Heart right ventricle (tissue), 16 donors: ENCODE measurements around the gene EXOSC2. TPM values are rescaled to one million over a fixed set of nuclear protein-coding genes. Genes with fewer than 3 reads are reported as not detected.

Experiments used
- ATAC-seq, 8 donors: fragments of 200-7000 bp; cut with Tn5 transposase; one replicate each; pipeline ENCODE4 v1.9.1; 2020; ENCODE audit warnings: mild to moderate bottlenecking in 8 of 8, moderate library complexity in 8 of 8, moderate number of reproducible peaks in 1 of 8
- DNase-seq, 2 donors: peaks; one replicate each; pipeline ENCODE4 v3.0.0-alpha.2; 2020
- H3K27ac ChIP-seq, 10 donors: fragments of 200-600 bp; sonication (generic) in 2 of 10; one replicate each; pipeline versions ENCODE4 v1.5.0 to v1.8.0; 2020 to 2022; ENCODE audit warnings: mild to moderate bottlenecking in 3 of 10
- H3K27me3 ChIP-seq, 7 donors: fragments of 200-600 bp; one replicate each; pipeline ENCODE4 v1.8.0; 2021 to 2022; ENCODE audit warnings: mild to moderate bottlenecking in 2 of 7
- H3K36me3 ChIP-seq, 9 donors: fragments of 200-600 bp; sonication (generic) in 1 of 9; one replicate each; pipeline versions ENCODE4 v1.5.0 to v1.8.0; 2020 to 2022; ENCODE audit warnings: mild to moderate bottlenecking in 2 of 9
- H3K4me1 ChIP-seq, 9 donors: fragments of 200-600 bp; sonication (generic) in 1 of 9; one replicate each; pipeline versions ENCODE4 v1.5.0 to v1.8.0; 2020 to 2022; ENCODE audit warnings: mild to moderate bottlenecking in 4 of 9
- H3K4me3 ChIP-seq, 10 donors: fragments of 200-600 bp; sonication (generic) in 2 of 10; one replicate each; pipeline versions ENCODE4 v1.5.0 to v1.8.0; 2020 to 2022; ENCODE audit warnings: mild to moderate bottlenecking in 7 of 10, moderate library complexity in 2 of 10
- H3K9me3 ChIP-seq, 11 donors: fragments of 200-600 bp in 10 of 11; sonication (generic) in 2 of 11; one replicate each; pipeline versions ENCODE4 v1.5.0 to v1.8.0; 2013 to 2022; ENCODE audit warnings: mild to moderate bottlenecking in 2 of 11, control low read depth in 1 of 11, moderate library complexity in 1 of 11
- WGBS, 2 donors: extraction: QIAGEN DNeasy Blood & Tissue Kit; methylation state at CpG; one replicate each; pipeline ENCODE4 v1.1.7; 2013; ENCODE audit warnings: inconsistent platforms in 1 of 2; 5-methylcytosine and 5-hydroxymethylcytosine counted together
- intact Hi-C, 10 donors: fragments of 100-400 bp; cut with DNase I; formaldehyde crosslinking; loops; one replicate each; pipeline versions ENCODE4 v1.11.1 to v1.14.2; 2022
- polyA plus RNA-seq, 2 donors: library from polyadenylated mRNA; stranded (reverse); fragments of 200-250 nt; gene quantifications; one replicate each; pipeline ENCODE4 v1.2.3, GENCODE V29; 2013
- total RNA-seq, 10 donors: library from RNA; stranded (reverse); fragmentation: NEBNext Ultra II Directional in 3 of 10; extraction: Animal tissue kit (Norgen Biotek cat#: 25700) in 3 of 10; gene quantifications; one replicate each; pipeline versions ENCODE4 v1.2.1 to v1.2.4, GENCODE V29; 2021 to 2023
- TF ChIP-seq, protein P1 (sequence below), 9 donors: fragments of 200-600 bp; sonication (generic) in 2 of 9; IDR thresholded peaks; one replicate each; pipeline versions ENCODE4 v1.5.0 to v1.8.0; 2021 to 2022; ENCODE audit warnings: antibody characterized with exemption in 9 of 9, mild to moderate bottlenecking in 5 of 9, moderate library complexity in 1 of 9
- donor health status: Arrhythmogenic right ventricular cardiomyopathy.
- donor health status: ischemic (EF 13 %, LVEDD 7.1; RV severe dilation, severe dysfunction).
- donor health status: healthy with polysubstance abuse.
- donor health status: DM: no; HTN: yes; CAD: no.
- donor health status: DM: no; HTN: no; CAD: no.
- donor health status: ischemic (EF 25% LVEDD 6.9; RV normal size, moderate dysfunction).
- donor health status: ischemic (EF 25% LVEDD 5.7; RV mildly dilated, moderate dysfunction).
- donor health status: healthy.
- donor health status: DM: yes; HTN: yes; CAD: no.
- donor health status: Ischemic cardiomyopathy.
- donor health status: ischemic (EF 35%, LVEDD 5.7; RV mildly dilated, moderate dysfunction).
- donor health status: nonischemic (EF 11% LVEDD 7.7; RV severe dilation, severe dysfunction).
- donor health status: DM: yes; HTN: yes; CAD: no.
- donor health status: PGD.
- donor health status: ischemic (EF 29% LVEDD 5.4; RV normal size, mild dysfunction).
- donor health status: nonischemic (EF 23%, LVEDD 6.1; RV moderate dilation, normal function).

EXOSC2 gene
- total and polyA plus RNA-seq, 12 donors = 10.8 to 17.7 (median 13.1) TPM

DNA sequence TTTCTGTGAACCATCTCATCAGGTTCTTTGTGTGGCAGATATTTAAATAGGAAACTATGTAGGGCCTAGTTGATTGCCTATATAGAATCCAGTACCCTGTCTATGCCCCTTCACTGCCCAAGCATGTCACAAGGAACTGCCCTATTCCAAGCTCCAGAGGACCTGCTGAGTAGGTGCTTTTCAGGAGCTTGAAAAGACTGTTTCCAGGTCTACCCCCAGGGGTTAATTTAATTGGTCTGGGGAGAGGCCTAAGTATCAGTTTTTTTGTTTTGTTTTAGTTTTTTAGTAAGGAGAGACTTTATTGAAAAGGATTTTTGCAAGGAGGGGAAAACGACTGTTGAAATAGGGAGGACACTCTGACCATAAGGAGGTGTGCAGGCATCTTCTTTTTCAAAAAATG is 43.3 kb downstream of the EXOSC2 start:
- Histone ChIP-seq H3K9me3 (no peaks in the 10 kb centered on the region), H3K27me3 (no peaks in the 10 kb centered on the region), H3K36me3 (peaks cover 0 to 2% (median 0%) of the 10 kb centered on the region in 9 donors), H3K27ac (no peak overlapping the region), H3K4me1 (peaks cover 0 to 23% (median 17%) of the 10 kb centered on the region in 9 donors), H3K4me3 (no peak overlapping the region)
- 94 to 97% methylated on average over 1 of the region's 1 CpG for WGBS, 2 donors
- TF ChIP-seq, protein P1, sequence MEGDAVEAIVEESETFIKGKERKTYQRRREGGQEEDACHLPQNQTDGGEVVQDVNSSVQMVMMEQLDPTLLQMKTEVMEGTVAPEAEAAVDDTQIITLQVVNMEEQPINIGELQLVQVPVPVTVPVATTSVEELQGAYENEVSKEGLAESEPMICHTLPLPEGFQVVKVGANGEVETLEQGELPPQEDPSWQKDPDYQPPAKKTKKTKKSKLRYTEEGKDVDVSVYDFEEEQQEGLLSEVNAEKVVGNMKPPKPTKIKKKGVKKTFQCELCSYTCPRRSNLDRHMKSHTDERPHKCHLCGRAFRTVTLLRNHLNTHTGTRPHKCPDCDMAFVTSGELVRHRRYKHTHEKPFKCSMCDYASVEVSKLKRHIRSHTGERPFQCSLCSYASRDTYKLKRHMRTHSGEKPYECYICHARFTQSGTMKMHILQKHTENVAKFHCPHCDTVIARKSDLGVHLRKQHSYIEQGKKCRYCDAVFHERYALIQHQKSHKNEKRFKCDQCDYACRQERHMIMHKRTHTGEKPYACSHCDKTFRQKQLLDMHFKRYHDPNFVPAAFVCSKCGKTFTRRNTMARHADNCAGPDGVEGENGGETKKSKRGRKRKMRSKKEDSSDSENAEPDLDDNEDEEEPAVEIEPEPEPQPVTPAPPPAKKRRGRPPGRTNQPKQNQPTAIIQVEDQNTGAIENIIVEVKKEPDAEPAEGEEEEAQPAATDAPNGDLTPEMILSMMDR (IDR thresholded peaks at IDR 0.05) = no peak
- ATAC-seq (no peak), DNase-seq (no peak)
- intact Hi-C loops = no loop called here

DNA sequence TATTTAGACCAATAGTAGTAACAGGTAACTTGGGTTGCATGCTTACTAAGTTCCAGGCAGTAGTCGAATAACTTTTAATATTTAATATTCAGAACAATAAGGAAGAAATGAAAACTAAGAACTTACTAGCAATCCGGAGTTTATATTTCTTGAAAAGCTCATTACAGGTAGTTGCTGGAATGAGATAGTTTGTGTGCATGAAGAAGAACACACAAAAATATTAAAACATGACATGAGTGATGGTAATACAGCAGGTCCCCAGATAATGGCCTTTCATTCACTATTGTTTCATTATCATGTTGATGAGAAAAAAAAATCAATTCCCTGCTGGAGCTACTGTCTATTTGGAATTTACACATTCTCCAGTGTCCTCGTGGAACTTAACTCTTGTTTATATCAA is 44.7 kb downstream of the EXOSC2 start:
- WGBS, 2 donors = 84 to 86% methylated on average over 3 of the region's 3 CpGs
- TF ChIP-seq, protein P1 (IDR thresholded peaks at IDR 0.05) = no peak
- no peak for ATAC-seq
- intact Hi-C loops = no loop called here
- no peaks in the 10 kb centered on the region for H3K9me3 ChIP-seq
- DNase-seq = no peak
- H3K4me3 ChIP-seq = no peak overlapping the region
- no peaks in the 10 kb centered on the region for H3K27me3 ChIP-seq
- H3K36me3 ChIP-seq = peaks cover 0 to 2% (median 0%) of the 10 kb centered on the region in 9 donors
- H3K27ac ChIP-seq = no peak overlapping the region
- H3K4me1 ChIP-seq = peaks cover 0 to 10% (median 5%) of the 10 kb centered on the region in 9 donors

DNA sequence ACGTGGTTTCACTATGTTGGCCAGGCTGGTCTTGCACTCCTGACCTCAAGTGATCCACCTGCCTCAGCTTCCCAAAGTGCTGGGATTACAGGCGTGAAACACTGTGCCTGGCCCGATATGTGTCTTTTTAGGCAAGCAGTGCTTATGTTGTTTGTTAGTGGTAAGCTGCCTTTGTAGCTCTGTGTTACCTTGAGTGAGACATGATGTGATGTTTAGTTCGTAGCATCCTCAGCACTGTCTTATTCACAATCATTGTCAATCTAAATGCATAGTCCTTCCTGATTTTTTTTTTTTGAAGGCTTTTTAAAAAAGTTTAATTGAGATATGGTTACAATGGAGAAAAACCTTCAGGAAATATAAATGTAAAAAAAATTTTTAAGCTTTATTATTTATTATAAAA is 45.5 kb downstream of the EXOSC2 start:
- WGBS, 2 donors = 97% methylated on average over 4 of the region's 4 CpGs
- intact Hi-C loops = no loop called here
- Histone ChIP-seq H3K9me3 (no peaks in the 10 kb centered on the region), H3K27me3 (no peaks in the 10 kb centered on the region), H3K4me3 (no peak overlapping the region), H3K27ac (no peak overlapping the region), H3K4me1 (peaks cover 0 to 10% (median 0%) of the 10 kb centered on the region in 9 donors), H3K36me3 (peaks cover 0 to 2% (median 0%) of the 10 kb centered on the region in 9 donors)
- DNase-seq (no peak), ATAC-seq (no peak)
- TF ChIP-seq, protein P1 (IDR thresholded peaks at IDR 0.05) = no peak

DNA sequence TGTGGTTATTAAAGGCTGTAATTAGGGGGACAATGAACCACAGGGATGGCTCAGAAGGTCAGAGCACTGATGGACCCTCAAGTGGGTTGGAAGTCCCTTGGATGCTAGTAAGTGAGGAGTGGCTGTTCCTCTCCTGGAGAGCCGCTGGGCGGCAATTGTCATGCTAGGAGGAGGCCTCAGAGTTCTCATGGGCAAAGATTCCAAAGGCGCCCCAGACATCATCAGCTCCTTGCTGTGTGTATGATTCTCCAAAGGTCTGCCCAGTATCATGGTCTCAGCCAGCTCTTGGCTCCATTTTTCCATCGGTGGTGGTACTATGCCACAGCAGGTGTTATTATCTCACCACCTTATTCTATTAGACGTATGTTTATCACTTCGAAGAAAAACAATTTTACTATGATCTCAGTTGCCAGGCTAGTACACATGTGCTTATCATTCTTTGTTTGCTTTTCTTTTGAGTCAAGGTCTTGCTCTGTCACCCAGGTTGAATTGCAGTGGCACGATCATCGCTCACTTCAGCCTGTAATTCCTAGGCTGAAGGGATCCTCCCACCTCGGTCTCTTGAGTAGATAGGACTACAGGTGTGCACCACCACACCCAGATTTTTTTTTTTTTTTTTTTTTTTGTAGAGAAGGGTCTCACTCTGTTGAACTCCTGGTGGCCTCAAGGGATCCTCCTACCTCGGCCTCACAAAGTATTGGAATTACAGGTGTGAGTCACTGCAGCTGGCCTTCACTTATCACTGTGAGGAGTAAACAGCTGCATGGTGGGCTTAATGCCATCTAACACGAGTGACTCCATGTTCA is 46.8 kb downstream of the EXOSC2 start:
- WGBS, 2 donors = 88 to 93% methylated on average over 11 of the region's 11 CpGs
- ATAC-seq = no peak
- intact Hi-C loops = no loop called here
- Histone ChIP-seq H3K27ac (no peak overlapping the region), H3K4me1 (peaks cover 0 to 13% (median 0%) of the 10 kb centered on the region in 9 donors), H3K27me3 (no peaks in the 10 kb centered on the region), H3K9me3 (no peaks in the 10 kb centered on the region), H3K36me3 (peaks cover 0 to 2% (median 0%) of the 10 kb centered on the region in 9 donors), H3K4me3 (no peak overlapping the region)
- TF ChIP-seq, protein P1 (IDR thresholded peaks at IDR 0.05) = no peak
- DNase-seq = no peak
